B cell (primary cell): ENCODE data around the gene HCN4.
"Not testable (repeated sequence)": the region's sequence is repeated elsewhere in the genome, so short reads cannot be mapped to it uniquely, and the experiment has no call there.

ENCODE experiments used
- CTCF ChIP-seq: fragments of 200-600 bp; IDR thresholded peaks from one replicate; pipeline ENCODE4 v1.8.0; 2022; ENCODE audit warnings: antibody characterized with exemption, mild to moderate bottlenecking
- EZH2 ChIP-seq: IDR thresholded peaks from 2 replicates; pipeline ENCODE4 v1.6.1; 2012; ENCODE audit warnings: borderline replicate concordance, low read depth, mild to moderate bottlenecking, moderate library complexity, low read length; ENCODE audit not compliant: insufficient read depth, poor library complexity, severe bottlenecking

- not testable (repeated sequence) for TF ChIP-seq CTCF, EZH2
Observed at GRCh38 chr15:73300286-73300685, 68.5 kb downstream of the HCN4 start.
